Brain microvascular endothelial cell (primary cell): ENCODE results near the gene HOXB4.

Source experiments
- DNase-seq: peaks from one replicate; pipeline ENCODE4 v3.0.0-alpha.2; 2020
- H3K27ac ChIP-seq: fragments of 250-450 bp; sonication (Bioruptor Pico); 2 replicates; pipeline ENCODE4 v1.5.1; 2020; ENCODE audit warnings: mild to moderate bottlenecking, moderate library complexity
- H3K27me3 ChIP-seq: fragments of 250-450 bp; sonication (Bioruptor Pico); replicated peaks from 2 replicates; pipeline ENCODE4 v1.5.1; 2020; ENCODE audit warnings: mild to moderate bottlenecking
- H3K36me3 ChIP-seq: fragments of 250-450 bp; sonication (Bioruptor Pico); replicated peaks from 2 replicates; pipeline ENCODE4 v1.5.1; 2020; ENCODE audit warnings: mild to moderate bottlenecking
- H3K4me3 ChIP-seq: 2 replicates; pipeline ENCODE4 v1.5.1; 2011; ENCODE audit warnings: low read depth, mild to moderate bottlenecking, control low read depth, low read length, moderate library complexity
- CTCF ChIP-seq: IDR thresholded peaks from 2 replicates; pipeline ENCODE4 v1.5.1; 2011; ENCODE audit warnings: low read depth, mild to moderate bottlenecking, moderate library complexity, low read length, control low read depth, inconsistent platforms; ENCODE audit errors: missing control alignments
- in situ Hi-C: cut with HindIII; loops from 2 replicates; pipeline ENCODE4 v1.10.0; 2017; ENCODE audit warnings: low sequenced_read_pairs, low pct_ligation_motif_present

Gene HOXB4

GRCh38 chr17:48591255-48592056 is 13.3 kb upstream of the HOXB4 start:
- Histone ChIP-seq H3K27me3 (peaks cover 95% of the 10 kb centered on the region), H3K4me3 (peak overlapping the region; percentile 58), H3K36me3 (no peaks in the 10 kb centered on the region), H3K27ac (no peak overlapping the region)
- in situ Hi-C loops = no loop called here
- no peak for DNase-seq
- no peak for TF ChIP-seq CTCF

- Histone ChIP-seq H3K36me3 (no peaks in the 10 kb centered on the region), H3K27me3 (peaks cover 95% of the 10 kb centered on the region), H3K4me3 (no peak overlapping the region), H3K27ac (no peak overlapping the region)
- in situ Hi-C loops = no loop called here
- TF ChIP-seq CTCF = no peak
- no peak for DNase-seq
Observed at GRCh38 chr17:48590607-48591161, 12.5 kb upstream of the HOXB4 start.

- no peak for DNase-seq
- in situ Hi-C loops = no loop called here
- no peak for TF ChIP-seq CTCF
Observed at GRCh38 chr17:48589831-48590606, 11.9 kb upstream of the HOXB4 start, which contains the start of gene HOXB3. TSS of gene HOXB3 (minus strand) at chr17:48590241. CDS start at chr17:48552474, 37,767 bp downstream.

GRCh38 chr17:48589060-48589830 is 11.1 kb upstream of the HOXB4 start:
- DNase-seq = no peak
- H3K27me3 ChIP-seq = peaks cover 92% of the 10 kb centered on the region
- H3K4me3 ChIP-seq = no peak overlapping the region
- TF ChIP-seq CTCF = no peak
- H3K36me3 ChIP-seq = no peaks in the 10 kb centered on the region
- in situ Hi-C loops = no loop called here
- no peak overlapping the region for H3K27ac ChIP-seq

More at GRCh38 chr17:48589831-48590606, 11.9 kb upstream of the HOXB4 start, which contains the start of gene HOXB3:
- Histone ChIP-seq H3K27ac (no peak within 1 kb of the TSS), H3K27me3 (peaks cover 93% of the 10 kb centered on the region), H3K36me3 (no peaks in the 10 kb centered on the region), H3K4me3 (no peak within 1 kb of the TSS)

- no peak overlapping the region for H3K27ac ChIP-seq
- H3K36me3 ChIP-seq = no peaks in the 10 kb centered on the region
- in situ Hi-C loops = no loop called here
- H3K4me3 ChIP-seq = no peak overlapping the region
- DNase-seq = no peak
- TF ChIP-seq CTCF = no peak
- peaks cover 93% of the 10 kb centered on the region for H3K27me3 ChIP-seq
Observed at GRCh38 chr17:48588528-48588927, 10.4 kb upstream of the HOXB4 start.
